Measurements from ENCODE around the gene RAB1A.

DNA sequence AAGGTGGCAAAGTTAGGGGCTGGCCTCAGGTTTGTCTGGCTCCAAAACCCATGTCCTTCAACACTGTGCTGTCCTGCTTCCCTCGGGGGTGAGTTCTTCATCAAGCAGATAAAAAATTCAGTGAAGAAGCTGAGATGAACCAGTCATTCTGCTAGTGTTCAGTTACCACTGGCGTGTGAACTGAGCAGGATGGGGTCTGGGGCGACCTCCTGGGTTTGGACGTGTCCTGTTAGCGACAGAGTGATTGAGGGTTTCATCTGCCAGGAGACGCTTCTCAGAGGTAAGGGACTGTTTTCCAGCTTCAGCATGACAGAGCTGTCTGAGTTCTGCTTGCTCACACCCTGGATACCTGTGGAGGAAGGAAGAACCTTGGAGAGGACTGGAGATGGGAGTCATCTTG is 59.0 kb downstream of the RAB1A start:
- TF ChIP-seq CTCF (IDR thresholded peaks at IDR 0.05) (no peak), POLR2A (IDR thresholded peaks at IDR 0.05) (no peak)
